ENCODE results near the gene USF2.

USF2 gene

GRCh38 chr19:35329323-35329722 lies 60.6 kb downstream of the USF2 start:
- no peak for DNase-seq
